ENCODE measurements around the gene FZD7.

Gene FZD7

GRCh38 chr2:202038471-202039277, 5.0 kb downstream of the FZD7 start:
- no peak for DNase-seq

- DNase-seq = no peak
Observed at GRCh38 chr2:202039278-202040078, 5.8 kb downstream of the FZD7 start.

DNA sequence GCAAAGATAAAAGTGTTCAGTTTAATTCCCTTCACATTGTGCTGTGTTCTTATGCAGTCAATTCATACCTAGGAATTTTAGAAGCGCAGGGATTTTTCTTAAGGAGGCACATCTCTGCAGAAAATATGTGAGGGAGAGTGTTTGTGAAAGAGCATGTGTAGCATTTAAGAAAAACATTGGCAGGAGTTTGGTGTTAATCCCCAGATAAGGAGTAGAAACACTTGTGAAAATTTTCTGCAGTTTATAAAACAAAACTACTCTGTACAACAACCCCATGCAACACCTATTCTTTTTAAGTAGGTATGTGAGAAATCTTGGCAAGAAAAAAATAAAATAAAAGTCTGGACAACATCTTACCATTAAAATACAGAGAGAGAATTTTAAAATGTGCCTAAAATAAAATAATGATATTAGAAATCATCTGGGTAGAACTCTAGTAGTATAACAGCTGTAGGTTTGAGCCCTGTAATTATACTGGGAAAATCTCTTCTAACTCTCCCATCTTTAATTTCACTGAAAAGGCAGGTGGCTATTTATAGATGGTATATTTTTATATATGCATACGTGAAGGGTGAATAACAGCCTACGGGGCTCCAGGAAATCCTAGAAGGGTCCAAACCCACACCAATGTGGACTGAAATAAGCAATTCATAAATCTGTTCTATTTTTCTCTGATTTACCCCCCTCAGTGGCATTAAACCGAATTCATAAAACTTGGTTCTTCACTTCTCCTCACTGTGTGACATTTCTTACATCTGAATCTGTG, 6.6 kb downstream of the FZD7 start:
- no peak for DNase-seq

- no peak for DNase-seq
Observed at GRCh38 chr2:202042444-202042843, 8.8 kb downstream of the FZD7 start.

DNA sequence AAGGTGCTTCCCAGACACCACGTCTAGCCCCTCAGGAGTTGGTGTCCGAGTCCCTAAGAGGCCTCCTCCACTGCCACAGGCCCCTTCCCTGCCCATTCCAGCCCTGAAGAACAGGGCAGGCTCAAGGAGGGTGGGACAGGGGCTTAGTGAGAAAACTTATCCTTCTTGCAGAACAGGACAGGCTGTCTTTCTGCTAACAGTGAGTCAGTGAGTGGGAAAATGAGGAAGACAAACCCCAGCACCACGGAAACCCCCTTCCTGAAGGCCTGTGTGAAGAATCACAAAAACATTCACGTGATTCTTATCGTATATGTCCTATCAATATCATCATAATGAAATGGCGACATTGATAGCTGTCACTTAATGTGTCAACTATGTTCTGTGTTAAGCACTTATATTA, 9.8 kb downstream of the FZD7 start:
- DNase-seq = no peak

DNA sequence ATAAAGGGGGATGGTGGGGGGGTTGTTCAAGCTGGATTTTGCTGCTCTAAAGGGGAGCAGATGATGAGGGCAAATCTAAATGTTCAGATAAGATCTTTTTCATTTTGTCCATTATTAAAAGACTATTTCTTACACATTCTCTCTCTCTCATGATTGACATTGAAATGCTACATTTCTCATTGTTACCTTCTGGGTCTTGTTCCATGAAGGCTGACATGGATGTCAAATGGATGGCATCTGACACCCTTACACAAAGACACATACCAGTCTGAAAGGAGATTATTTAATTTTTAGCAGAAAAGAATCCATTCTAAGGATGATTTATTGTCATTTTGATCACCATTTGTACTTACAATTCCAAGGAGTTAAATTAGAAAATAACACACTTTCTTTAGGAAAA, 11.1 kb downstream of the FZD7 start:
- DNase-seq = no peak

- no peak for DNase-seq
Observed at GRCh38 chr2:202046572-202046971, 12.9 kb downstream of the FZD7 start.

- DNase-seq = no peak
Observed at GRCh38 chr2:202049092-202049728, 15.6 kb downstream of the FZD7 start.

- DNase-seq = no peak
Observed at GRCh38 chr2:202049840-202050239, 16.2 kb downstream of the FZD7 start.

- no peak for DNase-seq
Observed at GRCh38 chr2:202050652-202051051, 17.0 kb downstream of the FZD7 start.

- no peak for DNase-seq
Observed at GRCh38 chr2:202051499-202052161, 18.0 kb downstream of the FZD7 start.

- no peak for DNase-seq
Observed at GRCh38 chr2:202052235-202052634, 18.6 kb downstream of the FZD7 start.

DNA sequence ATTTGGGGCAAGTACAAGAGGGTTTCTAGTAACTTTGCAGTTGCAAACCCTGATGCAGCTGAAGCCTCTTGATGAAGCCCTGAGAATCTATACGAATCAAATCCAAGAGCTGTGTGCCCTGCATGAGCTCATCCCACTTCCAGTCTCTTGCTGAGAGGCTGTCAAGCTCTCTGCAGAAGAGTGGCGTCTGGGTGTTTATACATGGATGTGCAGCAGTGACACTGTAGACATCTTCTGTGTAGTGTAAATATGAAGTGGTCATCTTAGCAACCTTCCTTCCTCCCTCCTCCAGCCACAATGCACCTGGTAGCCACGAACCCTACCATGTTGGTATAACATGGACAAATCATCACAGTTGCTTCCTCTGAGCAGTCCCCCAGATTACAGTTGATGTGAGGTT, 21.0 kb downstream of the FZD7 start:
- DNase-seq = no peak

- DNase-seq = no peak
Observed at GRCh38 chr2:202056611-202057010, 23.0 kb downstream of the FZD7 start.

DNA sequence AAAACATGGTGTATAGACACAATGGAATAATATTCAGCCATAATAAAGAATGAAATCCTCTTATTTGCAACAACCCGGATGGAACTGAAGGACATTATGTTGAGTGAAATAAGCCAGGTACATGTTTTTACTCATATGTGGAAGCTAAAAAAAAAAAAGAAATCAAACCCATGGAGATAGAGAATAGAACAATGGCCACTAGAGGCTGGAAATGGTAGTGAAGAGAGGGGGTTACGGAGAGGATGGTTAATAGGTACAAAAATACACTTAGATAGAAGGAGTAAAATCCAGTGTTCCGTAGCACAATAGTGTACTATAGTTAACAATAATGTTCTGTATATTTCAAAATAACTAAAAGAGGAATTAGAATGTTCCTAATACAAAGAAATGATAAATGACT, 26.6 kb downstream of the FZD7 start:
- no peak for DNase-seq

DNA sequence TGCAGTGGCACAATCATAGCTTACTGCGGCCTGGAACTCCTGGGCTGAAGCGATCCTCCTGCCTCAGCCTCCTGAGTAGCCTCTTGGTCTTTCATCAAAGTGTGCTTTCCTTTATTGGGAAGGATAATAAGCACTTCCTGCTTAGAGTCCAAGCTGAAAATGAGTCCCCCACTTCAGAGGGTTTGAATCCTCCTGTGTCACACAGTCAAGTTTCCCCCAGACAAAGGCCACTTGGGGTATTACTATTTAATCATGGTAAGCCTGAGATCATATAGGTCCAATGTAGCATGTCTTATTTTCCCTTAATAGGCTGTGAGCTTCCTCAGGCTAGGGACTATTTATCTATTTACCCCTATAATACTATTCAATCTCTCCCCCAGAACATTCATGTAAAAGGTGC, 28.0 kb downstream of the FZD7 start:
- no peak for DNase-seq

DNA sequence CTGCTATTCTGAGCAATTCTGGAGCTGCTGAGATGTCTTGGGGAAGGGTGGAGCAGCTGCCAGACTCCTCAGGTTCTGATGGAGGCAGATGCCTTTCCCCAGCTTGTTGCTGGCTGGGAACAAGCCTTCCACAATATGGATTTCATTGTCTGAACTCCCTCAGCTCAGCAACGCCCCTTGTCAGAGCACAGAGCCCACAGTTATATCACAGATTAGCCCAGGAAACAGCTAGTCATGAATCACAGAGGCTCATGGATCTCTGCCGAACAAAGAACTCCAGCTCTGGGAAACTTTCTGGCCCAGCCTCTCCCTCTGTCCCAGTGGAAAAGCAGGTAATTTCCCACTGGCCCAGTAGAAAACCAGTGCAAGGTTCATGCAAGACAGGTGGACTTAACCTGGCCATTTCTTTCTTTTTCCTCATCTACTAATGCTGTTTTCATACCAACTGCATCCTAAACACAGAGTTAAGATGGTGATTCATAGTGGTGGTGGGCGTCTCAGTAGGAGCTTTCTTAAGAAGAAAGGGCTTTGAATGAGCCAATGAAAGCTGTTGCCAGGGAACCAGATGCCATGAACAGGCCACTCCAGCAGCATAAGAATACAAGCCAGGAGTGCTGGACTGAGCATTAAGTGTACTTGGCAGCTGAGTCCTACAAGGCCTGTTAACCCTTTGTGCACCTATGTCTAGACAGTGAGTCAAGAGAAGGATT, 30.7 kb downstream of the FZD7 start:
- DNase-seq = no peak

DNA sequence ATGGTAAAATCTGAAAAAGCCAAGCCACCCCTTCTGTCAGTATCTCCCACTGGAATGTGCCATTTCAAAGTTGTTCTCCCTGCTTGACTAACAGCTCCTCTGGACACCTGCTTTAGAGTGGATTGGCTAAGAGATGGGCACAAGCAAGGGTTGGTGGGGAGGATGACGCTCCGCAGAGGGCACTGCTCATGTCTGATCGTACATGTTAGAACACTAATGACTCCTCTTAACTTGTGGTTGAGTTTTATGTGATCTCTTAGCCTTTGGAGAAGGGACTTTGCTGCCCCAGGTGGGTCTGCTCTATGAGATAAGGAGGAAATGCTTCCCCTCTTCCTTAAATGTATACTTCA, 31.2 kb downstream of the FZD7 start:
- no peak for DNase-seq

DNA sequence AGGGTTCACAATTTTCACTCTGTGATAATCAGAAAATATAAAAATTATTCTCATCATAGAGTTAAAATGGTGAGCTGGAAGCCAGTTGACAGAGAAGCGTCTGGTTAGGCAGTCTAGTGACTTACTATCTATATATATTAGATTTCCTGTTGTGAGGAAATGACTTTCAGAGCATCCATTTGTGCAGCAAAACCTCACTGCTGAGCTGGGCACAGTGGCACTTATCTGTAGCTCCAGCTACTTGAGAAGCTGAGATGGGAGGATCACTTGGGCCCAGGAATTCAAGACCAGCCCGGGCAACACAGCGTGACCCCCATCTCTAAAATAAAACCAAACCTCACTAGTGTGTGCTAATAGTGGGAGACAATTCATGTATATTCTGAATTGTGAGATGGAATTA, 32.2 kb downstream of the FZD7 start:
- no peak for DNase-seq

GRCh38 chr2:202066875-202067274, 33.2 kb downstream of the FZD7 start:
- DNase-seq = no peak

- DNase-seq = no peak
Observed at GRCh38 chr2:202067589-202067988, 33.9 kb downstream of the FZD7 start.
